ENCODE data around the gene HAPSTR1. TPM values are rescaled to one million over a fixed set of nuclear protein-coding genes. Genes with fewer than 3 reads are reported as not detected.
"Not testable (repeated sequence)": the region's sequence is repeated elsewhere in the genome, so short reads cannot be mapped to it uniquely, and the experiment has no call there.

Gene HAPSTR1
- total RNA-seq (ENCODE audit: insufficient read depth, low replicate concordance): 75.1 TPM

- peak; percentile 100 for DNase-seq (ENCODE audit: low spot score)
These were observed at the start of gene HAPSTR1 for GRCh38 chr16:9090960-9091866. Gene HAPSTR1, plus strand, starts transcription at chr16:9091644. Its CDS starts 401 bp downstream, at chr16:9092045.

GRCh38 chr16:9042533-9042932 lies 48.9 kb upstream of the HAPSTR1 start:
- no peak for DNase-seq (ENCODE audit: low spot score)

- no peak for DNase-seq (ENCODE audit: low spot score)
These were observed 48.3 kb upstream of the HAPSTR1 start for GRCh38 chr16:9042964-9043680.

GRCh38 chr16:9045562-9045961 lies 45.9 kb upstream of the HAPSTR1 start:
- DNase-seq (ENCODE audit: low spot score): not testable (repeated sequence)

- no peak for DNase-seq (ENCODE audit: low spot score)
These were observed 44.8 kb upstream of the HAPSTR1 start for GRCh38 chr16:9046667-9047055.

- DNase-seq (ENCODE audit: low spot score): peak; percentile 97
These were observed 43.6 kb upstream of the HAPSTR1 start for GRCh38 chr16:9047689-9048301.

- DNase-seq (ENCODE audit: low spot score): no peak
These were observed 43.1 kb upstream of the HAPSTR1 start for GRCh38 chr16:9048302-9048700.

GRCh38 chr16:9049241-9049640 lies 42.2 kb upstream of the HAPSTR1 start:
- no peak for DNase-seq (ENCODE audit: low spot score)

GRCh38 chr16:9050102-9050830 lies 41.2 kb upstream of the HAPSTR1 start:
- DNase-seq (ENCODE audit: low spot score): no peak

- DNase-seq (ENCODE audit: low spot score): peak; percentile 35
These were observed 38.3 kb upstream of the HAPSTR1 start for GRCh38 chr16:9053006-9053601.

- DNase-seq (ENCODE audit: low spot score): no peak
These were observed 37.0 kb upstream of the HAPSTR1 start for GRCh38 chr16:9054460-9054859.

- DNase-seq (ENCODE audit: low spot score): no peak
These were observed 36.3 kb upstream of the HAPSTR1 start for GRCh38 chr16:9055115-9055514.

GRCh38 chr16:9055661-9056060 lies 35.8 kb upstream of the HAPSTR1 start:
- no peak for DNase-seq (ENCODE audit: low spot score)

- no peak for DNase-seq (ENCODE audit: low spot score)
These were observed 35.4 kb upstream of the HAPSTR1 start for GRCh38 chr16:9056061-9056460.

- no peak for DNase-seq (ENCODE audit: low spot score)
These were observed 33.2 kb upstream of the HAPSTR1 start for GRCh38 chr16:9058211-9058610.

GRCh38 chr16:9060225-9060624 lies 31.2 kb upstream of the HAPSTR1 start:
- no peak for DNase-seq (ENCODE audit: low spot score)

- DNase-seq (ENCODE audit: low spot score): peak; percentile 22
These were observed 30.1 kb upstream of the HAPSTR1 start for GRCh38 chr16:9061358-9061813.

GRCh38 chr16:9062301-9062700 lies 29.1 kb upstream of the HAPSTR1 start:
- no peak for DNase-seq (ENCODE audit: low spot score)

GRCh38 chr16:9065077-9065476 lies 26.4 kb upstream of the HAPSTR1 start:
- DNase-seq (ENCODE audit: low spot score): no peak

- DNase-seq (ENCODE audit: low spot score): no peak
These were observed 22.6 kb upstream of the HAPSTR1 start for GRCh38 chr16:9068886-9069285.

- no peak for DNase-seq (ENCODE audit: low spot score)
These were observed 21.2 kb upstream of the HAPSTR1 start for GRCh38 chr16:9070254-9070653.

Measured in umbilical cord (tissue), 2 donors.